Jurkat, Clone E6-1 (cell line): Measurements from ENCODE around the gene TBRG4.

Source experiments
- DNase-seq: peaks from one replicate; pipeline ENCODE4 v3.0.0-alpha.2; 2011; ENCODE audit warnings: low read depth, low spot score
- H3K4me3 ChIP-seq: 2 replicates; pipeline ENCODE4 v1.5.1; 2011; ENCODE audit warnings: mild to moderate bottlenecking, low read length, control low read depth, moderate library complexity

TBRG4 gene

DNA sequence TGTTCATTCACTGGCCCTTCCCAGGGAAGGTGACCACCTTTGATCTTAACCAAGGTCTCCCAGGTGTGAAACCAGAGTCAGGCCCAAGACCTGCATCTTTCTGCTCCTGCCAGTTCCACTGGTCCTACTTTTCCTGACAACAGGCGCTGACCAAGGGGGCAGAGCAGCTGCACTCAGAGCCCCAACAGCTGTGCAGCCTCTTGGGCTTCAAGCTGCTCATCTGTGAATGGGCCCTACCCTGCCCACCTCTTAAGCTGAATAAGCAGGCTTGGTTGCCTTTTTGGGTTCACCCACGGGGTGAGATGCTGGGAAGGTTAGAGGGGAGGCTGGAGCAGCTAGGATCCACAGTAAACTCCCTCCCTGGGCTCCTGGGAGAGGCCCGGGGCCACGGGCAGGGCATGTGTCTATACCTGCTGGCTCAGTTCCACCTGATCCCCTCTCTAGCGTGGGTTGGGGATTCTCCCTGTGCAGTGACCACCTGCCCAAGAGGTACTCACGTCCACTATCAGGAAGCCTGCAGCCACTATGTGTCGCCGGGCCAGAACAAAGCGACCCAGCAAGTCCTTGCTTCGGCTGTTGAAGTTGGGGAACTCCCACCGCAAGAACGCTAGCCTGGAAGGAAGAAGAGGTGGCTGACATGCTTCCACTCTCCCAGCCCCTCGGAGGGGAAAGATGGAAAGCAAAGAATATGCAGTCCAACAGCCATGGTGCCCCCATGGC is 10.6 kb downstream of the TBRG4 start:
- H3K4me3 ChIP-seq: no peak overlapping the region
- DNase-seq: no peak

DNA sequence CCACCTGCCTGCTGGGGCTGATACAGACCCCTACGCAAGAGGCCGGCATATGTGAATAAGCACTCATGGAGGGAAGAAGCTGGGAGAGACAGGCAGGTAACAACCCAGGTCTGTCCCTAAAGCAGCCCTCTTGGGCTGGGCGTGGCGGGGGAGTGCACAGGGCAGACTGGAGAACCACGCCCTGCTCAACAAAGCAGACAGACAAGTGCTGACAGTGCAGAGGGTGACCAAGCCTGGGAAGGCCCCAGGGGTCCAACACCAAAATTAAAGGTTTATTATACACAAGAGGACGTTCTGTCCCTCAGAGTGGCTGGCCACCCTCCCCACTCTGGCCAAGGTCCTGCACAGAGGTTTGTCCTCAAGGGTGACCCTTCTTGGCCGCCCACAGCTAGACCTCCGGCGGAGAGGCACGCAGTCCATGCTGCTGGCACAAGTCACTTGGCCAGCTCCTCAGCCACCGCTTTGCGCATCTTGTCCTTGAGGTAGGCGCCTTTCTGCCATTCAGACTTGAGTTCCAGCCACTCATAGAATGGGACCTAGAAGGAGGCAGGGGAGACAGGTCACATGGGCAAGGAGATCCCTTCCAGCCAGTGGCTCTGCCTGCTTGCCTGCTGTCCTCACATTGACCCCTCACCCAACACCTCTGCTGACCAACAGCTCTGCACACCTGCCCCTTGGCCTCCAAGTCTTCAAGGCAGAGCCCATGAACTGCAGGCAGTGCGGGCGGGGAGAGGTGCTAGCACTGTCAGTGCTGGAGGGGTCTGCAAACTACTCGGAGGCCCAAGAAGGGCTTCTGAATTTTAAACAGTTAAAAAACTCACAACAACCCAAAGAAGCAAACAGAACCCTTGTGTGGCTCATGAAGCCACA is 11.4 kb downstream of the TBRG4 start:
- DNase-seq: no peak
- no peak overlapping the region for H3K4me3 ChIP-seq

GRCh38 chr7:45098983-45099839 is 12.3 kb downstream of the TBRG4 start:
- no peak for DNase-seq
- H3K4me3 ChIP-seq: no peak overlapping the region

- no peak for DNase-seq
- no peak overlapping the region for H3K4me3 ChIP-seq
These were observed 18.6 kb downstream of the TBRG4 start for GRCh38 chr7:45092931-45093235.

DNA sequence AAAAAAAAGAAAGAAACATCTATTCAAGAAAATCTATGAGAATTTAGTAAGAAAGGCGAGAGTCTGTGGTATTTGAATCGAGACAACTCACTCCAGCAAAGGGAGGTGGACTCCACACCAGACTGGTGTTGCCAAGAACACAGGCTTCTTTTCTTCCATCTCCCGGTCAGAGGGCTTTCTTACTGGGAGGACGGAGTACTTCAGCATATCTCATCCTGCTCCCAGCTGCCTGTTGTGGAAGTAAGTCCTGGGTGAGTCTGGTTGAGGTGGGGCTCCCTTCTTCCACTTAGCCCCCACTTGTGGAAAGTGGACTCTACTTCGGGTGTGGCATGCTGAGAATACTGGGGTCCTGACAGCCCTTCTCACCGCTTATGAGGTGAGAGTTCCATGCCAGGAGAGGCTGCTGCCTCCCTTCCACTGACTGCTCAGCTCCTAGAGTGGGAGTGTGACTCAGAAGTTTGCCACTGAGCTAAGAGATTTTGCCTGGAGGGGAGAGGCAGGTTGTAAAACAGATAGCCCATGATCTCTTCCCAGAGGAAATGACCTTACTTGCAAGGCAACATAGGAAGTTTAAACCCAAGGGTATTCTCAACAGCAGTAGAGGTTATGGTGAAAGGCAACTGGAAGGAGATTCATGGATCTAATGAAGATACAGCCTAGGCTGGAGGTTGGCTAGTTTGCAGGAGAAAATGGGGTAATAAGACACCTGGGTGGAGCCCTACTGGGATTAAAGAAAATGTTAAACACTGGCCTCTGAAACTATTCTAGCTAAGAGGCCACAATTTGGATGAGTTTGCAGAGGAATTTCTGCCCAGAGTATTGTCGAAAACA is 19.2 kb downstream of the TBRG4 start:
- no peak overlapping the region for H3K4me3 ChIP-seq
- no peak for DNase-seq

DNA sequence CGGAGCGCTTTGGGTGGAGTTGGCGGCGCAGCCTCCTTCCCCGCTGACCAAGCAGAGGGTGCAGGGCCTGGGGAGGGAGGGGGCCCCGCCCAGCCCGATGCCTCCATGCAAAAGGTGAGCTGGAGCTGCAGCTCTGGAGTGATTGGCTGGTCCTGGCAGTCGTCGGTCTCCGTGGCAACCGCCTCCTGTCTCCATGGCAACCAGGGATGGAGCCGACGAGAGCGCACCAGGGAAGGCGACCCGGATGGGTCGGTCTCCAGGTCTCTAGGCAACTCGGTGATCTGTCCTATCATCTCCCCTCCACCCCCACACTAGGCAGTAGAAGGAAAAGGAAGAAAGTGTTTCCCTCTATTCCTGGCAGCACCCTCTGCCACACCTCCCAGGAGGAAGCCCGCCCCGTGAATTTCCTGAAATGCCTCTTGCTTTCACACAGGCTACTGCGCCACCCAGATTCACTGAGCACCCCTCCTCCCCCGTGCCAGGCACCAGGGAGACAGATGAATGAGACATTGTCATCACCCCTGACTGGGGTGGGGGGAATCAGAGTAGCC is 22.1 kb downstream of the TBRG4 start:
- DNase-seq: peak; percentile 34
- H3K4me3 ChIP-seq: peak overlapping the region; percentile 27

- no peak for DNase-seq
- H3K4me3 ChIP-seq: peak within 1 kb of the TSS; percentile 27
These were observed 22.6 kb downstream of the TBRG4 start, which contains the start of gene NACAD for GRCh38 chr7:45088821-45089340. TSS of gene NACAD (minus strand) at chr7:45088969. CDS start at chr7:45088894, 75 bp downstream.

- no peak for DNase-seq
These were observed 23.3 kb downstream of the TBRG4 start for GRCh38 chr7:45088146-45088701.

DNA sequence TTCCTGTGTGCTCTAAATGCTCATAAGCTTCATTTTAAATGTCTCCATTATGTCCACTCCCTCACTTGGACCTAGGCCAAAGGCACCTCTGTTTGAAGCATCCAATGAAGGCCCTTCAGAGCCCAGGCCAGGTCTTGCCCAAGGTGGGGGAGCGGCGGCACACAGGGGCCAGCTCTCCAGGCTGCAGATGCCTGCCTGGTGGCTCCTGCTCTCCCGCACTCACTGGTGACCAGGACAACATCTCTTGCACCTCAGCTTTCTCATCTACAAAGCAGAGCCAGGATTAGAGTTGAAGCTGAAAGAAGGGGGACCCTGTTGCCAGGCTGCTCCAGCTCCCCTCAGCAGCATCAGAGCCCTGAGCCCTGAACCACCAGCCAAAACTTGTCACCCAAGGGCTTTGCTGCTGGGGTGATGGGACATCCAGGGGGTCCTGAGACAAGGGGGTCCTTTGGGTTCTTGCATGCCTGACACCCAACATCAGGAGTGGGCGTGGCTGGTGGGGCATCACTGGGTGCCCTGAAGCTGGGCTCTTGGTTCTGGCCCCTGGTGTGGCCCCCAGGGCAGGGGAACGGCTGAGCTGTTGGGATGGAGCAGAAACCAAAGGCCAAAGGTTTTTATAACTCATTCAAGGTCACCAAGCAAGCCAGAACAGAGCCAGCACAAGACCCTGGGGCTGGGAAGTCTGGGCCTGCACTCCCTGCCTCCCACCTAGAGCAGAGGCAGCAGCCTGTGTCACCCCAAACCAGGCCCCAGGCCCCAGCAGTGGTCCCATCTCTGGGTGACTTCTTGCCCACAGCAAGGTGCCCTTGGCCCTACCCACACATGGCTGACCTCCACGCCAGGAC is 24.0 kb downstream of the TBRG4 start:
- H3K4me3 ChIP-seq: no peak overlapping the region

More at GRCh38 chr7:45088146-45088701, 23.3 kb downstream of the TBRG4 start:
- H3K4me3 ChIP-seq: no peak overlapping the region

GRCh38 chr7:45086331-45087065 is 25.0 kb downstream of the TBRG4 start:
- no peak overlapping the region for H3K4me3 ChIP-seq
- no peak for DNase-seq

More for the DNA sequence above, 24.0 kb downstream of the TBRG4 start:
- no peak for DNase-seq

DNA sequence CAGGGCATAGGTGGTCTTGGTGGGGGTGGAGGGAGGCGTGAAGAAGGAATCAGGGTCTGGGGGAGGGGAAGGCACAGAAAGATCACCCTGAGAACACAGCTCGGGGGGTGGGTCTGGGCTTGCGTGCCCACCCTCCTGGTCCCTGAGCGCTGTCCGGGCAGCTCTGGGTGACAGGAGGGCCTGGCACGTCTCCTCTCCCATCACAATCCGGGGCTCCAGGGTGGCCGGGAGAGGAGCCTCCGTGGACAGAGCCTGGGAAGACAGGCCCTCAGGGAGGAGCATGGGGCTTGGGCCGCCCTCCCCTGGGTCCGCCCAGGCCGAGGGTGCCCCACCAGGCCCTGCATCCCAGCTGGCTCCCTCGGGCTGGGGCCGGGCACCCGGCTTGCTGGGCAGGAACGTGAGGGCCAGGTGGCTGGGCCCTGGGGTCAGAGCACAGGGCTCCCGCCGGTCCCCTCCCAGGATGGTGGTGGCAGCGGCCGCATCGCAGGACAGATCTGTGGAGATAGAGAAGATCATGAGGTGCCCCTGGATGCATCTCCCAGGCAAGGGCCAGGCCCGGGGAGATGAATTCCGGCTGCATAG is 25.8 kb downstream of the TBRG4 start:
- H3K4me3 ChIP-seq: no peak overlapping the region
- no peak for DNase-seq

GRCh38 chr7:45084901-45085618 is 26.4 kb downstream of the TBRG4 start:
- H3K4me3 ChIP-seq: no peak overlapping the region
- no peak for DNase-seq

DNA sequence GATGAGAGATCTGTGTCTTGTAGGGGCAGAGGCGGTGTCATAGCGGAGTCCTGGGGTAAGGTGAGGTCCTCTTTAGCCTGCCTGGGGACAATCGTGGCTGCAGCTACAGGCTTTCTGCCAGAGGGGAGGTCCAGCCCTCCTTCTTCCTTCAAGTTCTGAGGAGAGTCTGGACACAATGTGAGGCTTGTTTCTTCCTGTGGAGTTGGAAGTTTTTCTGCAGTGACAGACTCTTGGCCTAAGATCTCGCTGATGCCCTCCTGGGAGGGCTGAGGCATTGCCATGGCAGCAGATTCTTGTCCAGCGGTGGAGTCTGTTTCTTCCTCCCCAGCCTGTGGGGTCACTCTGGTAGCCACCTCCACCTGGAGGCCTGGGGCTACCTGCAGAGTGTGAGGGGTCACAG is 27.2 kb downstream of the TBRG4 start:
- DNase-seq: no peak
- no peak overlapping the region for H3K4me3 ChIP-seq

GRCh38 chr7:45082831-45083331 is 28.6 kb downstream of the TBRG4 start:
- no peak overlapping the region for H3K4me3 ChIP-seq
- no peak for DNase-seq

DNA sequence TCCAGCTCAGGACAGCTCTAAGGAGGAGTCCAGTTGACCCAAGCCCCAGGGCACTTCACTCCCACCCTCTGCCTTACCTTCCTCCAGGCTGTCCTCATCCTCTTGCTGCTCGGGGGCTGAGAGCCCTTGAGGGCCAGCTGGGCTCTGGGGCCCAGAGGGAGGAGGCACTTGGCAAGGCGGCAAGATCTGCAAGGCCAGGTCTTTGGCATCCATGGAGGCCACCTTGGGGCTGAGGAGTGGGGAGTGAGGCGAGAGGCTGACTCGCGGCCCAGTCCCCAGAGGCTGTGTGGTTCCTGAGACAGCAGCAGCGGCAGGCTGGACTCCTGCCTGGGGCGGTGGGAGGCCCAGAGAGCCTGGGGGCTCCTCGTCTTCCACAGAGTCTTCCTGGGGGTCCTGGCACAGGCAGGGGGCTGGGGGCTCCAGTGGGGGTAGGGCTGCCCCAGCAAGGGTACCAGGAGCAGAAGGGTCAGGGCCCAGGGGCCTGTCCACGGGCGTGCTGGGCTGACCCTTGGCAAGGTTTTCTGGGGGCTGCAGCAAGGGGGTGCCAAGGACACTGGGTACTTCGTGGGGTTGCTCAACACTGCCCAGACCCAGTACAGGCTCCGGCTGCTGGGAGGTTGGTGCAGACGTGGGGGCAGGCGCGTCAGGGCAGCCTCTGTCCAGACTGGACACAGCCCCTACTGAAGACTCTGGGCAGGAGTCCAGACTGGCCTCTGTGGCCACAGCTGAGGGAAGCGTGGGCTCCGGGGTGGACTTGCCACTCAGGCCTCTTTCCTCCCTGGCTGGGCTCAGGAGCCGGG is 29.3 kb downstream of the TBRG4 start:
- H3K4me3 ChIP-seq: no peak overlapping the region
- no peak for DNase-seq
